ENCODE data around the gene KRTAP1-3. TPM values are rescaled to one million over a fixed set of nuclear protein-coding genes. Genes with fewer than 3 reads are reported as not detected.

KRTAP1-3 gene
- total and polyA plus RNA-seq, 2 experiments from 2014 or later, result not detected

DNA sequence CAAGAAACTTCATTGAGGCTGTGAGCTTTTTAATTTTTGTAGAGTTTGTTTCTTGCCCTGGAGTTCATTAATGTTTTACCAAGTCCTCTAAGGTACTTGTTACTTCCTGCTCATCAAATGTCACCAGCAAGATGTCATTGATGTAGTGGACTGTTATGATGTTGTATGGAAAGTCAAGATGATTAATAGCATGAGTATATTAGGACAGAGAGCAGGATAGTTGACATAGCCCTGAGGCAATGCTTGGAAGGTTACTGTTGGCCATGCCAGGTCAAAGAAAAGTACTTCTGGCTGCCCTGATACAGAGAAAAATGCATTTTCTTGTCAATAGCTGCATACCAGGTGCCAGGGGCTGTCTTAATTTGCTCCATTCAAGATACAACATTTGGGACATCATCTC, 14.3 kb downstream of the KRTAP1-3 start:
- peaks cover 5% of the 10 kb centered on the region for H3F3A ChIP-seq (ENCODE audit: insufficient read depth)
- DNase-seq, result no peak
- no peak overlapping the region for H2AFZ ChIP-seq
- H3K27ac ChIP-seq, result no peak overlapping the region
- no peaks in the 10 kb centered on the region for H3K9me2 ChIP-seq (ENCODE audit: insufficient read depth)
- in situ Hi-C loops (cut with MboI), result no loop called here
- H4K20me1 ChIP-seq (ENCODE audit: insufficient read depth), result no peaks in the 10 kb centered on the region
- no peak overlapping the region for H3K9ac ChIP-seq
- H3K4me3 ChIP-seq, result no peak overlapping the region
- H3K36me3 ChIP-seq (ENCODE audit: low read depth), result no peaks in the 10 kb centered on the region
- no peak overlapping the region for H3K4me2 ChIP-seq (ENCODE audit: unreplicated experiment)
- no peaks in the 10 kb centered on the region for H3K9me3 ChIP-seq (ENCODE audit: low read depth)
- TF ChIP-seq EZH2phosphoT487 (IDR thresholded peaks at IDR 0.05; ENCODE audit: insufficient read depth, low read depth) (no peak), EZH2 (IDR thresholded peaks at IDR 0.05; ENCODE audit: insufficient read depth, poor library complexity, severe bottlenecking) (no peak)
- no peaks in the 10 kb centered on the region for H3K27me3 ChIP-seq (replicated peaks; ENCODE audit: insufficient read depth)
- no peaks in the 10 kb centered on the region for H3K79me2 ChIP-seq (ENCODE audit: insufficient read depth)
- H3K4me1 ChIP-seq (ENCODE audit: insufficient read depth), result no peaks in the 10 kb centered on the region

DNA sequence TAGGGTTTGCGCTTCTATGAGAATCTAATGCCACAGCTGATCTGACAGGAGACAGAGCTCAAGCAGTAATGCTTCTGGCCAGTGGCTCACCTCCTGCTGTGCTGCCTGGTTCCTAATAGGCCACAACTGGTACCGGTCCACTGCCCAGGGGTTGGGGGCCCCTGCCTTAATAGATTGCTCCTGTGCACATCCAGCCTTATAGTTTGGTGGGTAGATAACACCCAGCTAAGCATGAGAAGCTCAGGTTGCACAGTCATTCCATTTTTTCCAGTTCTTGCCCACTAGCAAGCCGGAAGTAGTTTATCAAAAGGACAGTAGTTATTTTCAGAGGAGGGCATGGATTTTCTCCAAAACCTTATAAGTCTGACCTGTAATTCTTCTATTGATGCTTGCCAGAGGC, 15.3 kb downstream of the KRTAP1-3 start:
- in situ Hi-C loops (cut with MboI), result no loop called here

DNA sequence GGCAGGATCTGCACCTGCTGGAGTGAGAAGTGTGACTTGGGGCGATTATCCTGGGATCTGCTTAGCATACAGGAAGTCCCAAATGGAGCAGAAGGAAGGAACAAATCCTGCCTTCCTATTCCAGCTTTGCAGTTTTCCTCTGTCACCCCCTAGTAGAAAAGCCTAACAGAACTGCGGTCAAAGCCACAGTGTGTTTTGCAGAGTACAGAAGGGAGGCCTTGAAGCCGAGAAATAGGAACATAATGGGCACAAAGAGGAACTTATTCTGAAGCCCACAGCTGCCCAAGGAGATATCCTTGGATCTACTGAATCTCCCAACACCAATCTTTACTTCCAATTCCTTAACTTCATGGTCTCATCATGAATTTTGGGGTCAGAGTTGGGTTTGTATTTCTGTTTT, 16.1 kb downstream of the KRTAP1-3 start:
- H3K4me2 ChIP-seq (ENCODE audit: unreplicated experiment), result no peak overlapping the region
- no peaks in the 10 kb centered on the region for H3K27me3 ChIP-seq (replicated peaks; ENCODE audit: insufficient read depth)
- H3K9me3 ChIP-seq (ENCODE audit: low read depth), result no peaks in the 10 kb centered on the region
- no peaks in the 10 kb centered on the region for H3K9me2 ChIP-seq (ENCODE audit: insufficient read depth)
- no peak for DNase-seq
- TF ChIP-seq EZH2phosphoT487 (IDR thresholded peaks at IDR 0.05; ENCODE audit: insufficient read depth, low read depth) (no peak), EZH2 (IDR thresholded peaks at IDR 0.05; ENCODE audit: insufficient read depth, poor library complexity, severe bottlenecking) (no peak)
- peaks cover 11% of the 10 kb centered on the region for H3F3A ChIP-seq (ENCODE audit: insufficient read depth)
- no peak overlapping the region for H2AFZ ChIP-seq
- H3K4me1 ChIP-seq (ENCODE audit: insufficient read depth), result peaks cover 7% of the 10 kb centered on the region
- no peaks in the 10 kb centered on the region for H4K20me1 ChIP-seq (ENCODE audit: insufficient read depth)
- WGBS, 2 experiments (ENCODE audit: low coverage in 1 of 2, low lambda C conversion rate in 2 of 2, missing lambda C conversion rate in 2 of 2), result 92 to 97% methylated on average over 3 of the region's 3 CpGs
- H3K79me2 ChIP-seq (ENCODE audit: insufficient read depth), result no peaks in the 10 kb centered on the region
- no peak overlapping the region for H3K9ac ChIP-seq
- H3K36me3 ChIP-seq (ENCODE audit: low read depth), result no peaks in the 10 kb centered on the region
- in situ Hi-C loops (cut with MboI), result no loop called here
- no peak overlapping the region for H3K27ac ChIP-seq
- H3K4me3 ChIP-seq, result no peak overlapping the region

More for the DNA sequence above, 15.3 kb downstream of the KRTAP1-3 start:
- Histone ChIP-seq H3K27ac (no peak overlapping the region), H3K36me3 (ENCODE audit: low read depth) (no peaks in the 10 kb centered on the region), H3K79me2 (ENCODE audit: insufficient read depth) (no peaks in the 10 kb centered on the region), H4K20me1 (ENCODE audit: insufficient read depth) (no peaks in the 10 kb centered on the region), H3K9ac (no peak overlapping the region), H3K27me3 (replicated peaks; ENCODE audit: insufficient read depth) (no peaks in the 10 kb centered on the region), H3K4me2 (ENCODE audit: unreplicated experiment) (no peak overlapping the region), H2AFZ (no peak overlapping the region), H3K4me1 (ENCODE audit: insufficient read depth) (no peaks in the 10 kb centered on the region), H3K9me3 (ENCODE audit: low read depth) (no peaks in the 10 kb centered on the region), H3K9me2 (ENCODE audit: insufficient read depth) (no peaks in the 10 kb centered on the region), H3F3A (ENCODE audit: insufficient read depth) (peaks cover 4% of the 10 kb centered on the region; the same call in 1 of the 2 replicates), H3K4me3 (no peak overlapping the region)
- 94 to 100% methylated on average over 3 of the region's 3 CpGs for WGBS, 2 experiments (ENCODE audit: low coverage in 1 of 2, low lambda C conversion rate in 2 of 2, missing lambda C conversion rate in 2 of 2)
- no peak for DNase-seq
- no peak for TF ChIP-seq EZH2 (IDR thresholded peaks at IDR 0.05; ENCODE audit: insufficient read depth, poor library complexity, severe bottlenecking)
- no peak for TF ChIP-seq EZH2phosphoT487 (IDR thresholded peaks at IDR 0.05; ENCODE audit: insufficient read depth, low read depth)

DNA sequence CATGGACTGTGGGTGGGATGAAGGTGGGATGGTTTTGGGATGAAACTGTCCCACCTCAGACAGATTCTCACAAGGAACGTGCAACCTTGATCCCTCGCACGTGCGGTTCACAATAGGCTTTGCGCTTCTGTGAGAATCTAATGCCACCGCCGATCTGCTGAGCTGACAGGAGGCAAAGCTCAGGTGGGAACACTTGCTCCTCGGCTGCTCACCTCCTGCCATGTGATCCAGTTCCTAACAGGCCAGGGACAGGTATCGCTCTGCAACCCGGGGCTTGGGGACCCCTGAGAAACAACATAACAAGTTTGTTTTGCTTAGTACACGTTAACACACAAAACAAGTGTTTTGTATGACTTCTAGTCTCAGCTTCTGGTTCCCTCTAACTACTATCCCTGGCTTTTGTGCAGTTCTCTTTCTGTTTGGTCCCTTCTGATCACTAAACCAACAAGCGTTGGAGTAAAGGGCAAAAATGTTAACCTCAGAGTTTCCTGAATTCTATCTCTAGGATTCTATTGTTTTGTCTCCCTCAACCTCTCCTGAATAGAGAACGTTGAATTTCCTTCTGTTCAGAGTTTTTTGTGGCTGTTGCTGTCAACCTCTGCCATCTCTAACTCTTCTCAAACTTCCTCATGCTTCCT, 18.0 kb downstream of the KRTAP1-3 start:
- Histone ChIP-seq H2AFZ (no peak overlapping the region), H3K9me2 (ENCODE audit: insufficient read depth) (no peaks in the 10 kb centered on the region), H3K9me3 (ENCODE audit: low read depth) (no peaks in the 10 kb centered on the region), H3K4me2 (ENCODE audit: unreplicated experiment) (no peak overlapping the region), H3K27me3 (replicated peaks; ENCODE audit: insufficient read depth) (no peaks in the 10 kb centered on the region), H3K9ac (no peak overlapping the region), H3K79me2 (ENCODE audit: insufficient read depth) (no peaks in the 10 kb centered on the region), H3K27ac (no peak overlapping the region), H3K4me1 (ENCODE audit: insufficient read depth) (peaks cover 16% of the 10 kb centered on the region), H3F3A (ENCODE audit: insufficient read depth) (peaks cover 28% of the 10 kb centered on the region), H3K4me3 (no peak overlapping the region), H4K20me1 (ENCODE audit: insufficient read depth) (no peaks in the 10 kb centered on the region), H3K36me3 (ENCODE audit: low read depth) (no peaks in the 10 kb centered on the region)
- in situ Hi-C loops (cut with MboI), result no loop called here
- TF ChIP-seq EZH2 (IDR thresholded peaks at IDR 0.05; ENCODE audit: insufficient read depth, poor library complexity, severe bottlenecking), result no peak
- no peak for TF ChIP-seq EZH2phosphoT487 (IDR thresholded peaks at IDR 0.05; ENCODE audit: insufficient read depth, low read depth)
- no peak for DNase-seq
- WGBS, 2 experiments (ENCODE audit: low coverage in 1 of 2, low lambda C conversion rate in 2 of 2, missing lambda C conversion rate in 2 of 2), result 90 to 92% methylated on average over 13 of the region's 13 CpGs

DNA sequence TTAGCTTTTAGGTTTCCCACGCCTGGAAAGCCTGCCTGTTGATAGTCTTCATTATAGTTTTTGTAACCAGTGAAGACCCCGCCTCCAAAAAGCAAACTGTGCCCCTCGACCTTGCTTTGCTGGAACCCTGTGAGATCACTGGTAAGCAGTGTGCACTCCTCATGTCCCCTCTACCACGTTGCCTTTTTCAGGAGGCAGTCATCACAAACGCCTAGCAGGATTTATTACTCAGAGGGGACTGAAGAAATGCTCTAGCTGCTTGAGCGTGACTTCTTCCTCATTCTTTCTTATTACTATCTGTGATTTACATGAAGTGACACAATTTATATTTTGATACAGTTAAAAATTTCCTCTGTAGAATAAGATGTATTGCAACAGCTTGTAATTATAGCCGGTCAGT, 19.2 kb downstream of the KRTAP1-3 start:
- Histone ChIP-seq H2AFZ (no peak overlapping the region), H3K4me1 (ENCODE audit: insufficient read depth) (peaks cover 16% of the 10 kb centered on the region), H3K27ac (no peak overlapping the region), H3K9me2 (ENCODE audit: insufficient read depth) (no peaks in the 10 kb centered on the region), H3K79me2 (ENCODE audit: insufficient read depth) (no peaks in the 10 kb centered on the region), H3K36me3 (ENCODE audit: low read depth) (no peaks in the 10 kb centered on the region), H3K4me3 (no peak overlapping the region), H3F3A (ENCODE audit: insufficient read depth) (peaks cover 28% of the 10 kb centered on the region), H4K20me1 (ENCODE audit: insufficient read depth) (no peaks in the 10 kb centered on the region), H3K27me3 (replicated peaks; ENCODE audit: insufficient read depth) (no peaks in the 10 kb centered on the region), H3K9me3 (ENCODE audit: low read depth) (no peaks in the 10 kb centered on the region), H3K9ac (no peak overlapping the region), H3K4me2 (ENCODE audit: unreplicated experiment) (no peak overlapping the region)
- in situ Hi-C loops (cut with MboI), result no loop called here
- WGBS, 2 experiments (ENCODE audit: low coverage in 1 of 2, low lambda C conversion rate in 2 of 2, missing lambda C conversion rate in 2 of 2), result 74 to 78% methylated on average over 7 of the region's 7 CpGs
- TF ChIP-seq EZH2 (IDR thresholded peaks at IDR 0.05; ENCODE audit: insufficient read depth, poor library complexity, severe bottlenecking) (no peak), EZH2phosphoT487 (IDR thresholded peaks at IDR 0.05; ENCODE audit: insufficient read depth, low read depth) (no peak)
- no peak for DNase-seq
